ENCODE data around the gene MAPK1IP1L. TPM values are rescaled to one million over a fixed set of nuclear protein-coding genes. Genes with fewer than 3 reads are reported as not detected.
"Not testable (repeated sequence)": the region's sequence is repeated elsewhere in the genome, so short reads cannot be mapped to it uniquely, and the experiment has no call there.

MAPK1IP1L gene
- total RNA-seq, 2 experiments from 2014 or later: 78.2 to 83.4 TPM

DNA sequence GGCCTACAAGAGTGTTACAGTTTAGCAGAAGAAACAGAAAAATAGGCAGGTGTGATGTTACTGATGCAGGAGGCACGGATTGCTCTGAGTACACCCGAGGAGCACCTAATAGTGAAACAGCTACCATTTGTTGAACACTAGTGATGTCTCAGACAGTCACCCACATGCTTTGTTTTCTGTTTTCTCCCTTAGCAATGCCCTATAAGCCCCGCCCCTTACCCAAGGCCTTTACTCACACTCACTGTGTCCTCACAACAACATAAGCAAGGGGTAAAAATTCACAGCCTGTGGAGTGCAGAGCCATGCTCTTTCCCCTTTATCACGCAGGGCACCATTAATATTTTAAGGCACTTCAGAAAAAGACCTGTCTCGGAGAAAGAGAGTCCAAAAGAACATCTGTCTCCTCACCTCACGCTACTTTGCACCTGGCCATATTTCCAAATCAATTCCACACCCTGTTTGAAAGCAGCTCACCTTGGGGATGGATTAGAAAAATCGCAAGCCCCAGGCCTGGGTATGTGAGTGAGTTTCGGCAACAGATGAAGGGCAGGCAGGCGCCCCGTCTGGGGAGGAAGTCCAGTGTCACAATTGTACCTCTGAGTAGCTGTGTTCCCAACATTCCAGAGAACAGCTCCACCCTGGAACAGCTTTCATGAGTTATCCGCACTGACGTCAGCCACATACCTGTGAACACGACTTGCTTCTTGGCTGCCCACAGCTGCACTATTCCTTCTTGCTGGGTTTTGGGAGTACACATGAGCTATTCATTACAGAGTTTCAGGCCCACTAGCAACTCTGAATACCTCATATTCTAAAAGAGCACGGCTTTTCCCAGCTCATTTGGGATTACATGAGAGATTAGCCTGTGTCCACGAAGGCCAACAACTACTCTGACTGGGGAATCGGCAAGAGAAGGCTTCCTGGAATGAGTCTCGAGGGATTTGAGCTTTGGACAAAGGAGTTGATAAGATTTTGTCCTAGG lies 26.0 kb downstream of the MAPK1IP1L start:
- no peak overlapping the region for H3K27ac Mint-ChIP-seq
- peak; percentile 10 for DNase-seq
- peaks cover 12% of the 10 kb centered on the region for H3K4me1 Mint-ChIP-seq (ENCODE audit: low read depth)
- no peaks in the 10 kb centered on the region for H3K9me3 Mint-ChIP-seq
- CTCF ChIA-PET: interaction anchor here (0.5 to 1.3 kb wide), 7 partner anchors 11 to 150 kb away, joined by 3 to 4 read pairs (median 3); no protein-coding TSS in a partner anchor
- H3K4me3 Mint-ChIP-seq: no peak overlapping the region
- H3K27me3 Mint-ChIP-seq (ENCODE audit: low read depth): no peaks in the 10 kb centered on the region
- intact Hi-C loops (cut with micrococcal nuclease): no loop called here
- H3K36me3 Mint-ChIP-seq (ENCODE audit: low read depth): no peaks in the 10 kb centered on the region

GRCh38 chr14:55079961-55080360 lies 28.5 kb downstream of the MAPK1IP1L start:
- H3K27me3 Mint-ChIP-seq (ENCODE audit: low read depth); H3K4me1 Mint-ChIP-seq (ENCODE audit: low read depth); H3K27ac Mint-ChIP-seq; DNase-seq; H3K4me3 Mint-ChIP-seq; H3K36me3 Mint-ChIP-seq (ENCODE audit: low read depth); intact Hi-C loops (cut with micrococcal nuclease); H3K9me3 Mint-ChIP-seq: not testable (repeated sequence)
- CTCF ChIA-PET: interaction anchor here (0.7 to 1.2 kb wide), 3 partner anchors 10 to 14 kb away, joined by 3 to 5 read pairs (median 3); no protein-coding TSS in a partner anchor

DNA sequence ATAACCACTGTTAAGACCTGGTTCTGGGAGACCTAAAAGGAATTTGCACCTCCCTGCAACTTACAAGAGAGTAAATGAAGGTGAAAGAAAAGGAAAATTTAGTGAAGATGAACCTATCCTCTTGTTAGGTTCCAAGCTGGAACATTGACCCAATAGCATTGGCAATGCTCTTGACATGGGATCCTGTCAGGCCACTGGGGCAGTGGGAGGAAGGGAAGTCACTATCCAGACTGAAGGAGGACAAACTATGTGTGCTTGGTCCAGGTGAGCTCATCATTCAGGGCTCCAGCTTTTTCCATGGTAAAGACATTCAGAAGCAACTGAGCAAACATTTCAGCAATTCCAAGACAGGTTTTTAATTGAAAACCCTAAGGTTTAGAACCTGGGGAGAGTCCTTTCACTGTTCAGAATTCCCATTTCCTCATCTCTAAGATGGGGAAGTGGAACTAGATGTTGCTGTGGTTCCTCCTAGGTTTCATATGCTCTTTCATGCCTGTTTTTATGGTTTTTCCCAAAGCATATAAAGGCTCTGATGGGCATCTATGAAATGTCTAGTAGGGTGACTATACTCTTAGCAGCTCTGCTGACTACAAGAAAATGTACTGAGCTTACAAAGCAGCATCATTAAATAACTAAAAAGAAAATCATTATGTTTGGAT lies 33.1 kb downstream of the MAPK1IP1L start:
- Mint-ChIP-seq H3K27me3 (ENCODE audit: low read depth) (no peaks in the 10 kb centered on the region), H3K9me3 (no peaks in the 10 kb centered on the region), H3K4me3 (no peak overlapping the region), H3K27ac (no peak overlapping the region), H3K36me3 (ENCODE audit: low read depth) (no peaks in the 10 kb centered on the region), H3K4me1 (ENCODE audit: low read depth) (no peaks in the 10 kb centered on the region)
- CTCF ChIA-PET: no interaction called here
- intact Hi-C loops (cut with micrococcal nuclease): no loop called here
- DNase-seq: no peak

- H3K27me3 Mint-ChIP-seq (ENCODE audit: low read depth): no peaks in the 10 kb centered on the region
- no peak overlapping the region for H3K4me3 Mint-ChIP-seq
- H3K9me3 Mint-ChIP-seq: no peaks in the 10 kb centered on the region
- DNase-seq: no peak
- H3K36me3 Mint-ChIP-seq (ENCODE audit: low read depth): no peaks in the 10 kb centered on the region
- no peaks in the 10 kb centered on the region for H3K4me1 Mint-ChIP-seq (ENCODE audit: low read depth)
- no peak overlapping the region for H3K27ac Mint-ChIP-seq
- intact Hi-C loops (cut with micrococcal nuclease): no loop called here
- CTCF ChIA-PET: no interaction called here
Measured at GRCh38 chr14:55085060-55085660, 33.7 kb downstream of the MAPK1IP1L start.

DNA sequence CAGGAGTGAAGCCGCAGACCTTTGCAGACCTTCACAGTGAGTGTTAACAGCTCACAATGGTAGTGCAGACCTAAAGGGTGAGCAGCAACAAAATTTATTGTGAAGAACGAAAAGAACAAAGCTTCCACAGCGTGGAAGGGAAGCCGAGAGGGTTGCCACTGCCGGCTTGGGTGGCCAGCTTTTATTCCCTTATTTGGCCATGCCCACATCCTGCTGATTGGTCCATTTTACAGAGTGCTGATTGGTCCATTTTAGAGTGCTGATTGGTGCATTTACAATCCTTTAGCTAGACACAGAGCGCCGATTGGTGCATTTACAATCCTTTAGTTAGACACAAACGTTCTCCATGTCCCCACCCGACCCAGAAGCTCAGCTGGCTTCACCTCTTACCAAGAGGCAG lies 35.5 kb downstream of the MAPK1IP1L start:
- Mint-ChIP-seq H3K27ac (no peak overlapping the region), H3K9me3 (no peaks in the 10 kb centered on the region), H3K4me1 (ENCODE audit: low read depth) (no peaks in the 10 kb centered on the region), H3K4me3 (no peak overlapping the region), H3K27me3 (ENCODE audit: low read depth) (no peaks in the 10 kb centered on the region), H3K36me3 (ENCODE audit: low read depth) (no peaks in the 10 kb centered on the region)
- intact Hi-C loops (cut with micrococcal nuclease): no loop called here
- CTCF ChIA-PET: interaction anchor here (0.7 to 0.9 kb wide), 2 partner anchors 76 to 233 kb away, joined by 3 to 6 read pairs; no protein-coding TSS in a partner anchor
- DNase-seq: no peak

GRCh38 chr14:55088356-55088755 lies 36.9 kb downstream of the MAPK1IP1L start:
- intact Hi-C loops (cut with micrococcal nuclease): loop anchor here (2.0 kb wide), 1 partner anchor 182 kb away; the partner anchor contains the start of gene FBXO34
- Mint-ChIP-seq H3K27me3 (ENCODE audit: low read depth) (no peaks in the 10 kb centered on the region), H3K4me1 (ENCODE audit: low read depth) (no peaks in the 10 kb centered on the region), H3K27ac (no peak overlapping the region), H3K4me3 (no peak overlapping the region), H3K9me3 (no peaks in the 10 kb centered on the region), H3K36me3 (ENCODE audit: low read depth) (no peaks in the 10 kb centered on the region)
- CTCF ChIA-PET: interaction anchor here (1.3 to 5.6 kb wide), 4 partner anchors 10 to 72 kb away, joined by 3 to 43 read pairs (median 3); no protein-coding TSS in a partner anchor
- no peak for DNase-seq

GRCh38 chr14:55092341-55092740 lies 40.9 kb downstream of the MAPK1IP1L start:
- Mint-ChIP-seq H3K27ac (no peak overlapping the region), H3K36me3 (ENCODE audit: low read depth) (no peaks in the 10 kb centered on the region), H3K27me3 (ENCODE audit: low read depth) (no peaks in the 10 kb centered on the region), H3K9me3 (no peaks in the 10 kb centered on the region), H3K4me1 (ENCODE audit: low read depth) (peaks cover 4% of the 10 kb centered on the region), H3K4me3 (no peak overlapping the region)
- DNase-seq: no peak
- intact Hi-C loops (cut with micrococcal nuclease): no loop called here
- CTCF ChIA-PET: interaction anchor here (0.8 to 5.6 kb wide), 3 partner anchors 12 to 68 kb away, joined by 3 to 43 read pairs (median 3); no protein-coding TSS in a partner anchor

- Mint-ChIP-seq H3K4me1 (ENCODE audit: low read depth) (peaks cover 17% of the 10 kb centered on the region), H3K27me3 (ENCODE audit: low read depth) (no peaks in the 10 kb centered on the region), H3K4me3 (no peak overlapping the region), H3K36me3 (ENCODE audit: low read depth) (no peaks in the 10 kb centered on the region), H3K9me3 (no peaks in the 10 kb centered on the region), H3K27ac (no peak overlapping the region)
- intact Hi-C loops (cut with micrococcal nuclease): loop anchor here (5.0 kb wide), 2 partner anchors 243 to 488 kb away; partner anchors contain the start of gene KTN1
- CTCF ChIA-PET: interaction anchor here (0.6 kb wide), 2 partner anchors 15 to 26 kb away, joined by 3 read pairs; no protein-coding TSS in a partner anchor
- DNase-seq: no peak
Measured at GRCh38 chr14:55094292-55095157, 43.1 kb downstream of the MAPK1IP1L start.

DNA sequence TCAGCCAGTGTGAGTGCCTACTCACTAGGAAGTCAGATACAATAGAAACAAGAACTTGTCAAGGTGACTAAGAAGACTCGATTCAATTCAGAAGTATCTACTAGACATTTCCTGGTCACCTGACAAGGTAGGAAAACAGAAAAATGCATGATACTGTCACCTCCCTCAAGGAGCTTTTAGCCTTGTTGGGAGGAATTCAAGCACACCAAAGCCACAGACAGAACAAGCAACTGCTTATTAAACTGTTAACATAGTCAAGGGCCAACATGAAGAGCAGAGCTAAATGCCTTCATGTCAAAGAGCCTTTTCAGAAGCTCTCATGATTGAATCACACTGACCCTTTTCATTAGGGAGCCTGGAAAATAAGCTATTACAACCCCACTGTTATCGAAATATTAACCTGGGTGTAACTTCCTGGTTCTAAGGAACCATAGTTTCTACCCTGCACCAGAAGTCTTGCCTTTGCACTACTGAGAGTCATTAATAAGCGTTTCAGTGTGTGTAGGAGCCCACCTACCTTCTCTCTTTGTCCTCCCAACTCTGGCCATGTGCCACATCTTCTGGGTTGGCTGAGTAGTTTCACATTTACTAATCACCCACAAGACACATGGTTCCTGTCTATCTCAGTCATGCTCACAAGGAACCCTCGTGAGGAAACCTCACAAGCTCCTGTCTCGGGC lies 46.6 kb downstream of the MAPK1IP1L start:
- H3K27ac Mint-ChIP-seq: peak overlapping the region; percentile 64

GRCh38 chr14:55098561-55098898 lies 47.1 kb downstream of the MAPK1IP1L start:
- DNase-seq: no peak
- intact Hi-C loops (cut with micrococcal nuclease): loop anchor here (1.0 to 5.0 kb wide), 5 partner anchors 26 to 484 kb away; partner anchors contain the start of genes KTN1, SOCS4 and WDHD1
- CTCF ChIA-PET: interaction anchor here (0.8 to 1.5 kb wide), 5 partner anchors 8 to 62 kb away, joined by 3 to 6 read pairs (median 4); partner anchors contain the start of gene MAPK1IP1L
- peaks cover 32% of the 10 kb centered on the region for H3K4me1 Mint-ChIP-seq (ENCODE audit: low read depth)
- no peaks in the 10 kb centered on the region for H3K36me3 Mint-ChIP-seq (ENCODE audit: low read depth)
- peak overlapping the region; percentile 64 for H3K27ac Mint-ChIP-seq
- no peaks in the 10 kb centered on the region for H3K27me3 Mint-ChIP-seq (ENCODE audit: low read depth)
- H3K4me3 Mint-ChIP-seq: no peak overlapping the region
- no peaks in the 10 kb centered on the region for H3K9me3 Mint-ChIP-seq

More for the DNA sequence above, 46.6 kb downstream of the MAPK1IP1L start:
- Mint-ChIP-seq H3K9me3 (no peaks in the 10 kb centered on the region), H3K4me3 (no peak overlapping the region), H3K4me1 (ENCODE audit: low read depth) (peaks cover 28% of the 10 kb centered on the region), H3K36me3 (ENCODE audit: low read depth) (no peaks in the 10 kb centered on the region), H3K27me3 (ENCODE audit: low read depth) (no peaks in the 10 kb centered on the region)
- CTCF ChIA-PET: interaction anchor here (0.6 to 1.5 kb wide), 6 partner anchors 8 to 63 kb away, joined by 3 to 6 read pairs (median 4); partner anchors contain the start of gene MAPK1IP1L
- intact Hi-C loops (cut with micrococcal nuclease): loop anchor here (1.0 to 5.0 kb wide), 6 partner anchors 9 to 484 kb away; partner anchors contain the start of genes KTN1, SOCS4 and WDHD1
- peak; percentile 64 for DNase-seq
